GM21381 (cell line): ENCODE results near the gene NPPC.
"Not testable (repeated sequence)": the region's sequence is repeated elsewhere in the genome, so short reads cannot be mapped to it uniquely, and the experiment has no call there.

Experiments used
- ATAC-seq: cut with Tn5 transposase; IDR thresholded peaks from one replicate; pipeline ENCODE4 v1.9.1; 2021; ENCODE audit warnings: mild to moderate bottlenecking, moderate library complexity; ENCODE audit not compliant: unreplicated experiment

The NPPC gene

DNA sequence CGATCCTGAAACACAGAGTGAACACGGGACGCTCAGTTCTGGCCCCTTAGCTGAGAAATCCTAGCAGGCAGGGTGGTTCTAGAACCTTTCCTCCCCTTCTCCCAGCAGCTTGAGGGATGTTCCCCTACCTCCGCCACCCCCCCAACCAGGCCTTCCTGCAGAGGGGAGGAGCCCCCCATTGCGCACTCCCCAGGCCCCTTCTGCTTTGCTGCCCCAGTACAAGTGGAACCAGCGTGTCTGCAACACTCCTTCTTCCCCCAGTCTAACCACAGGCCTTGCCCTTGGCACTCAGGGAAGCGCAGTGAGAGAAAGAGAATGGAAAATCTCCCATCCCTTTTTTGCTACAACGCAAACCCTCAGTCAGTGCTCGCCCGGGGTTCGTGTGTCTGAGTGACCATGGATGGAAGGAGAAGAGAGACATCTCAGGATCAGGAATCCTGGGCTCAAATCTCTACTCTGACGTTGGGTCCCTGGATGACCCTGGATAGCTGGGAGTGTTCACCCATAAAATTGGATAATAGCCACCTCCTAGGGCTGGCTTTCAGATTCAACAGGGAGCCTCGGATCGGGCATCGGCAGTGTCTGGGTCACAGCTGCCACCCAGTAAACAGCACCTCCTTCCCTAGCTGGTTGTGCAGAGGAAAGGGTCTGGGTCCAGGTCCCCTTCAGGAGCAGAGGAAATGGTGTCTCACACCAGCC, 3.7 kb downstream of the NPPC start:
- ATAC-seq = no peak

DNA sequence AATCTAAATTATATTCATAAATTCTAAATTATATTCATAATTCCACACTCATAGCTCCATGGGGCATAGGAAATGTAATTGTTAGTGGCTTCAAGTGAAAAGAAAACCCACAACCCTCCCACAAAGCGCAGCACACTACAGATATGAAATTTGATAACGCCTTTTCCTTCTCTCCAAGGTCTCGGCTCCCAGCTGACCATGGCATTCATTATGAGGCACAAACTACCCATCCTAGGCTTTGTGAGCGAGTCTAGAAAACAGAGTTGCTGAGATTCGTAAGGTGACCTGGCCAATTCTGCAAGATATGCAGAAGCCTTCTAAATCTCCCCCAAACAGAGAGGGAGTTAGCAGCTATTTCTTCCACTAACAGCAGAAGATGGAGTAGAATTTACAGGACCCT, 5.4 kb downstream of the NPPC start:
- ATAC-seq = no peak

DNA sequence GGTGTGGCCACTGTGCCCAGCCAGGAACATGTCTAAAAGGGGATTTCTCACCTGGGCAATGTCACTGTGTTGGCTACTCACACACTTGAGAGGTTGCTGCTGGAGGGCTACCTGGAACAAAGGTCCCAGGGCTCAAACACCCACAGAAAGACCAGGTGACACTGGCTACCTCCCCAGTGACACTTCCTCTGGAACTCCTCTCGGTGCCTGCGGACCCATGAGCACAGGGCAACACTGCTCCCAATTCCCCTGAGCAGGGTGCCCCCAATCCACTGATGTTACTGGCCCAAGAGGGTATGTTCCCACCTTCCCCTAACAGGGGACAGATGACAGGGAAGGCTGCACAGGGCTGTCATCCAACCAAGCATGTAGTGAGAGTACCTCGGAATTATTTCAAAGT, 5.8 kb downstream of the NPPC start:
- ATAC-seq = no peak

- ATAC-seq = no peak
These were observed 6.7 kb downstream of the NPPC start for GRCh38 chr2:231919341-231920035.

- no peak for ATAC-seq
These were observed 7.5 kb downstream of the NPPC start for GRCh38 chr2:231918501-231919330.

GRCh38 chr2:231917280-231918066, 8.7 kb downstream of the NPPC start:
- ATAC-seq = no peak

DNA sequence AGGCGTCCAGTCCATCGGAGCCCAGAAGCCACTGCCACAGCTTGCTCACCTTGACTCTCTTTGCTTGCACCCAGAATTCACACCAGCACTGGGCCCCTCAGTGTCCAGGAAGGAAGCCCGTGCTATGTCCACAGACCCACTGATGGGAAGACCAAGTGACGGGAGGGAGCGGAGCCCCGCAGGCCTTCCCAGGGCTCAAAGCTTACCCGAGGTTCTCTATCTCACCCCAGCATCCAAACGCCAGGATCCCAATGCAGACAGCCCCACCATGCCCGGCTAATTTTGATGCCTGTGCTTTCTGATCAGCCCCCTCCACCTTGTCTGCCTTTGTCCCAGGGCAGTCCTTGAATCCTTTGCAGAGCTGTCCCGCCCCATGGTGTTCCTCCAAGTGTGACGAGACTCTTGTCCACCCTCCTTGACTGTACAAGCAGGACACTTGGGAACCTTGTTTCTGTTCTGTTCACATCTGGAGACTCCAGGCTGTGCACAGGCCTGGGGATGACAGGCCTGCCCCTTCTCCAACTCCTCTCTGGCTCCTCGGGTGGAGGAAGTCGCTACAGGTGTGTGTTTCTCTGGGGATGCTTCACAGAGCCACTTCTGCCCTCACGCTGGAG, 12.0 kb downstream of the NPPC start:
- no peak for ATAC-seq

DNA sequence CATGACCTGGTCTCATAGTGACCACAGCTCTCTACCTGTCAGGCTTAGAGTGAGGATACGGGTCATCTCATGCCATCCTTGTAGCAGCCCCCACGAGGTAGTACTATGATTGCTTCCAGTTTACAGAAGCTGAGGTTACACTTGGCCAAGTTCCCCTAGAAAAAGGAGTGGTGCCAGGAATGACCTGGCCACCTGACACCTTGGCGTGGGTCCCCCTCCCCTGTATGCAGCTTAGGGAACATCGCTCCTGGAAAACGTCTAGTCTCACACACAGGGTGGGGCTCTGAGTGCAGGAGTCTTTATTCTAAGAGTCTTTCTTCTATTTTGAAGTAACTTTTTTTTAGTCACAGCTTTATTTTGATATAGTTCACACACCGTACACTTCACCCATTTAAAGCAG, 14.8 kb downstream of the NPPC start:
- ATAC-seq = no peak

DNA sequence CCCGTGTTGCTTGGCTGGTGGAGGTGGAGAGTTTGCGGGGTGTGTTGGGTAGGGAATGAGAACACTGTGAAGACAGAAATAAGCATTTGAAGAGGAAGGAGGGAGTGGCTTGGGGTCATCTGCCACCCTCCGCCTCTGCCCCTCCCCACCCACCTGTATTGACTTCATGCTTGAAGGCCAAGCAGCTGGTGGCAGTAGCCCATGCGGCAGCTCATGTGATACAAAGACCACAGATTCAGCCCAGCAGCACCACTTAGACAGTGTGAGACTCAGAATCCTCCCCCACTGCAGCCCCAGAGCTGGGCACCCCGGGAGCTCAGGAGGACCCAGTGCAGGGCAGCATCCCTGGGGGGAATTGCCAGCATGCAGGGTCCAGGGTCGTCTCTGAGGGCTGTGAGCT, 15.4 kb downstream of the NPPC start:
- ATAC-seq = no peak

DNA sequence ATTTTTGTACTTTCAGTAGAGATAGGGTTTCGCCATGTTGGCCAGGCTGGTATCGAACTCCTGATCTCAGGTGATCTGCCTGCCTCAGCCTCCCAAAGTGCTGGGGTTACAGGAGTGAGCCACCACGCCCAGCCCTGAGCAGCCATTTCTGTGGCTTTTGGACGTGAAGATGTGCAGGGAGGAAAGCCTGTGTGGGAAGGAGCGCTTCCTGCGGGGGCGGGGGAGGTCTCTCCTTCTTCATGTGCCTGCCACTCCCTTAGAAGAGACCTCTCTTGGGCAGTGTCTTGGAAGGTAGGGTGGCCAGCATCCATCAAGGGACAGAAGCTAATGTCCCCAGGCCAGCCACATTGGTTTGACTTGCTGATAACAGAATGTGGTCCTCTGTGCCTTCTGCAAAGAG, 16.0 kb downstream of the NPPC start:
- not testable (repeated sequence) for ATAC-seq

- ATAC-seq = no peak
These were observed 16.6 kb downstream of the NPPC start for GRCh38 chr2:231909631-231910030.

- ATAC-seq = no peak
These were observed 17.6 kb downstream of the NPPC start for GRCh38 chr2:231908584-231908983.

DNA sequence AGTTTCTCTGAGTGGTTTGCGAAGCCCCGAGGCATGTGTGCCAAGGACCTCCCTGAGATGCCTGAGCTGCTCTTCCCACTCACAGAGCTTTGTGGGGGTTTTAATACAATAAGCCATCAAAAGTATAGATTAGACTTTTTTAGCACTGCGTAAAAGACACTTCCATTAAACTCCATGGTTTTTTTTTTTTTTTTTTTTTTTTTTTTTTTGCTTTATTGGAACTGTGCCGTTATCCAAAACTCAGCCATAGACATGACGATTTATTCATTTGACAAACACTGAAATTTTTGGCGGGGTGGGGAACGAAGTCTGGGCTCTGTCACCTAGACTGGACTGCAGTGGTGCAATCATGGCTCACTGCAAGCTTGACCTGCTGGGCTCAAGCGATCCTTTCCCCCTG, 18.4 kb downstream of the NPPC start:
- no peak for ATAC-seq

DNA sequence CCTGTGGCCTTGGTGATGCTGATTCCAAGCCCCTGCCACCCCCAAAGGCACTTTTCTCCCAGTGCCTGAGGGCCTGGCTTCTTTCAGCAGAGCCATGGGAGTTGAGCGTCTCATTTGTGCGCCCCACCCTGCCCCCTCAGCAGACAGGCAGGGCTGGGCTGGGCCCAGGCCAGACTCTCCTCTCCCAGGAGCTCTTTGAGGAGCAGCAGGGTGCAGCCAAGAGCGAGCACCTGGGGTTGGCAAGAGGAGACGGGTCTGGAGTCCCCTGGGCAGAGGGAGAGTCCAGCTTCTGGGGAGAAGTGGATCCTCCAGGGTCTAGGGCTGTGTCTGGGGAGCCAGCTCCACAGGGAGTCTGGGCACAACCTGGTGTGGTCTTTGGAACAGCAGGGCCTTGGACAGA, 21.2 kb downstream of the NPPC start:
- ATAC-seq = no peak

DNA sequence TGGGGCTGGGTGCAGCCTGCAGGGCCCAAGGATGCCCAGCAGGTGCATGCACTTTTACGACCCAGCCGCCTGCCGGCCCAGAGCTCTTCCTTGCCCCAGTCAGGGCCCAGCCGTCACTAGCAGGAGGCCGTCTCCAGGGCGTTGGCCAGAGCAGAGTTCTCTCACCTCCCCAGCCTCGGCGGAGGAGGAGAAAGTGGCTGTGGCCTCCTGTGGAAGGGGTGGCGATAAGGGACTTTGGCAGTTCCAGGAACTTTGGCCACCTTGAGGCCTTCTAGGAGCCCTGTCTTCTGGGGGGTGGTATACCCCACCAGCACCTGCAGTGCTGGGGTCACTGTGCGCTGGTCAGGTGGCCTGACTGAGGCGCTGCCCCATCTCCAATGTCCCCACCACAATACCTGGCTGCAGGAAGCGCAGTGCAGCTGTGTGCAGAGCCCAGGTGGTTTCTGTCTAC, 22.0 kb downstream of the NPPC start:
- ATAC-seq = no peak

GRCh38 chr2:231902598-231902997, 23.6 kb downstream of the NPPC start:
- ATAC-seq = no peak

DNA sequence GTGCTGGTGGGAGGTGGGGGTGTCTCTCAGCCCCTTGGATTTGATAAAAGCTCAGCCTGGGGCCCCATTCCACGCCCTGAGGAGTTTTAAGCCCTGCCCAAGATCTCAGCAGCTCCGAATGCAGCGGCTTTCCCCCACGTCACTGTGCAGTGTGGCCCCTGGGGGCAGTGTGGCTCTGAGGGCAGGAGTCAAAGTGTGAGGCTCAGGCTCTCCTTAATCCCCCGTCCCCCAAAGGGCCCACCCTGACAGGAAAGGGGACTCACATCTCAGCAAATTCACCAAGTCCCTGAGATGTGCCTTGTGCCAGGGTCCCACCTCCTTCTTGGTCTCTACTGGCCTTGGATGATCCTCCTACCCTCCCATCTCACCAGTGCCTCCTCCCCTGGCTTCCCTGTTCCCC, 25.2 kb downstream of the NPPC start:
- no peak for ATAC-seq

DNA sequence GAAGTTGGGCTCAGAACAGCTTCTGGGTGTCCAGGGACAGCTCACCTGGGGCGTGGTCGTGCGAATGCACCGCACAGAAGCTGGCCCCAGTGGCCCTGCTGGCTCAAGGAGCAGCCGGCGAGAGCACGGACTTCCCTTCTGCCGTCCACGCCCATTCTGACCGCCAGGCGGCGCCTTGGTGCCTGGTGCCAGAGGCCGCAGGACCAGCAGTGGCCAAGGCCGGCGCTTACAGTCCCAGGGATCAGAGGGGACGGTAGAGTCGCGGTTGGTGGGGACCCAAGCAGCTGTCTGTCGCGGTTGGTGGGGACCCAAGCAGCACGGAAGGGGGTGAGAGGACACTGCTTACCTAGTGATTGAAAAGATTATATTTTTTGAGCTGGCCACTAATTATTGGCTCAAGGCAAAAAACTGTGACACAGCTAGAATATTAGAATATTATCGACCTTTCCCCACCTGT, 25.7 kb downstream of the NPPC start:
- peak; percentile 65 for ATAC-seq

DNA sequence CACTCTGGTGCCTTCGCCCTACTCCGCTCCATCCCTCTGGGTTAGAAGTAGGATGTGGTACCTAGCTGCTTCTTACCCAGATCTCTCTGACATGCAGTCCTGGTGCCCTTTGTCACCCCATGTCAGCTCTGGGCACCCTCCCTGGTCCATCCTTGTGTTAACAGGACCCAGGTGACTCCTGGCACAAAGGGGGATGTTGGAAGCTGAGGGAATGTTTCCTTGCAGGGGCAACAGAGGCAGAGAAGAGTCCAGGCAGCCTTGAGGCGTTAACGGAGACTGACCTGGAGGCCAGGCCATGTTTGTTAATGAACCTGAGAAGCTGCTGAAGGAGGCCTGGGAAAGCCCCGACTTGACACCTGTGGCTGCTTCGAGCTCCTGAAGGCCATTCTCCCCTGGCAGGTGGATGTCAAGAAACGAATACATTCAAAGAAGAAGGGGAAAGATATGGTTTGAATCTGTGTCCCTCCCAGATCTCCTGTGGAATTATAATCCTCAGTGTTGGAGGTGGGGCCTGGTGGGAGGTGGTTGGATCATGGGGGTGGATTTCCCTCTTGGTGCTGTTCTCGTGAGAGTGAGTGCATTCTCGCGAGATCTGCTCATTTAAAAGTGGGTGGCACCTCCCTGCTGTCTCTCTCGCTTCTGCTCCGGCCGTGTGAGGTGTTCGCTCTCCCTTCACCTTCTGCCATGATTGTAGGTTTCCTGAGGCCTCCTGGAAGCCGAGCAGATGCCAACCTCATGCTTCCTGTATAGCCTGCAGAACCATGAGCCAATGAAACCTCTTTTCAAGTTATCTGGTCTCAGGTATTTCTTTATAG, 31.4 kb downstream of the NPPC start:
- ATAC-seq = no peak

DNA sequence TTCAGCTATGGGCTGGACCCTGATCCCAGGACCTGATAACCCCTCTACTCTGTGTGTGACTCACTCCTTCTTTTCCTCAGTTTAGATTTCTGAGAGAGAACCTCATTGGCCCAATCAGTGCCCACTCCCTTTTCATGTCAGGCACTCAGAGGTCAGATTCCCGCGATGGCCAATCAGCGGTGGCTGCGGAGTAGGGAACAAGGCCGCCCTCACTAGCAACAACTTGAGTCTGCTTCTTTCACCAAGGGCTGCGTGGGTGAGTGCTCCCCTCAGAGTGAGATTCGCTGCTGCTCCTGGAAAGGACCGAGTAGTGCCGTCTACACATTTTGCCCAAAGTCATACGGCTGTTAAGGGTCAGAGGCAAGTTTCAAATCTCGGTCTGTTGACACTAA, 34.7 kb downstream of the NPPC start:
- no peak for ATAC-seq
